HG03066 (cell line): ENCODE data around the gene FAM234B.

Experiments
- ATAC-seq: cut with Tn5 transposase; IDR thresholded peaks from one replicate; pipeline ENCODE4 v1.9.1; 2021; ENCODE audit warnings: low read depth; ENCODE audit not compliant: unreplicated experiment

Gene FAM234B, protein sequence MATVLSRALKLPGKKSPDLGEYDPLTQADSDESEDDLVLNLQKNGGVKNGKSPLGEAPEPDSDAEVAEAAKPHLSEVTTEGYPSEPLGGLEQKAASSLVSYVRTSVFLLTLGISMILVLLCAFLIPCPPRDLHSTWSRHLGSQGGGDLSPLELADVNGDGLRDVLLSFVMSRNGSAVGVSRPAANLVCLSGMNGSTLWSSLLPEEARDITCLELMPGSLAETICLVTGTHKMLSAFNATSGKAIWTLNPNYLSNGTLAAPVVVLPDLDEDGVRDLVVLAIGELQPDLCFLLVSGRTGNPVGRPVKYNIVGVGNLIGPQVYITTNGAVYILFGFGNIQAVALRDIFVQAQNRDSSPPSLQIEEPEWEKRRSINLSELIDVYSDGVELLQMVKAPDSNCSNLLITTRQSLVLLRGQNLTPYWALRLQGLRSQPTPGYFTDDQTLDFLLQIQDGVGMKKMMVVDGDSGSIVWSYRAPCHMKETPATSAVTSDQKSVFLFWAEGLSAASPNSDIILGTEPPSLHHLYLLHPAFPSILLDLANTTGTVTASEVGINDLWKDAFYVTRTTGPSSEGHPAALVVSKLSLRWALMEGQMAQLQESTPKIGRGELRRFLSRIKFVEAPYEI

DNA sequence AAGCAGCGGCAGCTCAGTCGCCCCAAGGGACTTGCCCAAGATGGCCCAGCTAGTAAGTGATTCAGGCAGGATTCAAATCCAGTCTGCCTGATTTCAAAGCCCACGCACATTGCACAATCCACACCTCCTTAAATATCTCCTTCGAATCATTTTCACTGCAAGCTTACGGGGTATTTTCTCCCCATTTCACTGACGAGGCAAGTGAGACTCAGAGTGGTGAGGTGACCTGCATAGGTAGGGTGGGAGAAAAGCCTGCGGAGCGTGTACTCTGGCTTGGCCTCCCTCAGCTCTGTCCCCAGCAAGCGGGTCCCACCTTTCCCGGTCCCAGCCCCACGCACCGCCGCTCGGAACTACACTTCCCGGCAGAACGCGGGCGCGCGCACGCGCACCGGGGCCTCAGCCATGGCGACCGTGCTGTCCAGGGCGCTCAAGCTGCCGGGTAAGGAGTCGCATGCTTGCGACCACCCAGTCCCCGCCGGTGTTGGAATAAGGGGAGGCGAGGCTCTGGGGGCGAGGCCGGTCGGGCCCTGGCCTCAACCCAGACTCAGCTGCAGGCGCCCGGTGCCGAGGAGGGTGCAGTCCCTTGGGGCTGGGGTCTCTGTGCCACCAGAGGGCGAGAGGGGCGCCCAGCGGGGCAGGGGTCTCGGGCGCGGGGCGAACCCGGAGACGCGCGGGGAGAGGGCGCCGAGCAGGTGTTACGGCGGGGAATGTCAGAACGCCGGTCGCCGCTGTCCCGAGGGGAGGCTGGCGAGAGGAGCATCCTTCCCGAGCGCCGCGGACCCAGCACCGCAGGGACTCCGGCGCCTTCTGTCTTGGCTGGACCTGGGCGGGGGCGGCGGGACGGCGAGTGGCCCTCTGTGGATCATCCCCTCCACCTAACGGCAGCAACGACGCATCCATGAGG is at the start of gene FAM234B:
Gene FAM234B (plus strand): TSS at position 380 of the 904 bp plus-strand sequence. CDS start 23 bp downstream, at position 403.
- peak; percentile 84 for ATAC-seq

DNA sequence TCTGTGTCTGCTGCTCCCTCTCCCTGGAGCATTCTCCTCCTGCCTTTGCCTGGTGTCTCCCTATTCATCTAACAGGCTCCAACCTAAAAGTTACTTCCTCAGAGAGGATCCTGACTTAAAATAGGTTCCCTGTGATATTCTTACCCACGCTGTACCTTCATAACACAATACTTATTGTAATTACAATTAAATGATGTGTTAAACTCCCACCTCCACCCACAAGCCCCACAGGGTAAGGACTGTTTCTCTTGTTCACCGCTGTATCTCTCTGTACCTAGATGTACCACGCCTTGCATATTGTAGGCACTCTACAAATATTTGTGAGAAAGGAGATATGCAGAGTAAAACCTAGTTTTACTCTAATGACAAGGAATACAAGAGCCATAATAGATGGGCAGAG is 49.1 kb upstream of the FAM234B start:
- no peak for ATAC-seq

DNA sequence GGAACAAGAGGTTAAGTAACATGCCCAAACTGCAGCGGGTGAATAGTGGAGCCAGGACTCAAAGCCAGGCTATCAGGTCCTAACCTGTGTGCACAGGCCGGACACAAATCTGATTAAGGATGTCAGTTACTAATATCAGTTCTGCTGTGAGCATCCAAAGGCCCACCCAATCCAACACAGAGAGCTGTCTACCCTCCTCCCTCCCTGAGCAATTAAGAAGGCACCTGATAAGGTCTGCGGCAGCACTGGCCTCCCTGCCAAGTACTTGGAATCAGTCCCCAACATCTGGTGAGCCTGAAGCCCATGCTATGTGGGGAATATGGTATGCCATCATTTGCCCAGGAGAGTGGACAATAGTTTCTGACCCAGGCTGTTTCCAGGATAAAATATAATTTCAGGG is 48.0 kb upstream of the FAM234B start:
- ATAC-seq: no peak

DNA sequence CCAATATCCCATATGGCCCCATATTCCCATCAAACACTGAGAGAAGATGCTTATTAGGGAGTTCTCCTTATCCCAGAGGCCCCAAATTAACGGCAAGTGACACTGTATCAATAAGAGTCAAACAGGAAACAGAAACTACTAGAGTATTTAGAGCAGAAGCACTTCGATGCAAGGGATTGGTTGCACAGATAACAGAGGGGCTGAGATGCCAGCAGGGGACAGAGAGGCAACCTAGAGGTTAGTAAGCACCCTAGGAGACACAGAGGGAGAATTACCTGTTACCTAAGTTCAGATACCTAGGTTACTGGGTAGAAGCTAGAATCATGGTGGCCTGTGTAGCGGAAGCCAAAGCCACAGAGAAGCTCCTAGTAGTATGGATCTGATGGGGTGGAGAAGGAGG is 47.0 kb upstream of the FAM234B start:
- ATAC-seq: no peak

DNA sequence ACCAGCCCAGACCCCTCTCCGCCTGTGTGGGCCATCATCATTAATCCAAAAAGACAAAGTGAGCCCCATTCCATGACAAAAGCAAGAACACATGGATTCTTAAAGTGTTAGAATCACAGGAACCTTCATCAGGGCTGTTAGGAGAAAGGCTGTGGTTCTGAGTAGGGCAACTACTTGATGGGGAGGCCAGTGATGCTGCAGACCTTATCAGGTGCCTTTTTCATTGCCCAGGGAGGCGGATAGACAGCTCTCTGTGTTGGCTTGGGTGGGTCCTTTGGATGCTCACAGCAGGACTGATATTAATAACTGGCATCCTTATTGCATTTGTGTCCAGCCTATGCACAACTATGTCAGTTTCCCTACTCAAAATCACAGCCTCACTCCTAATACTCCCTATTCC is 46.4 kb upstream of the FAM234B start:
- no peak for ATAC-seq

DNA sequence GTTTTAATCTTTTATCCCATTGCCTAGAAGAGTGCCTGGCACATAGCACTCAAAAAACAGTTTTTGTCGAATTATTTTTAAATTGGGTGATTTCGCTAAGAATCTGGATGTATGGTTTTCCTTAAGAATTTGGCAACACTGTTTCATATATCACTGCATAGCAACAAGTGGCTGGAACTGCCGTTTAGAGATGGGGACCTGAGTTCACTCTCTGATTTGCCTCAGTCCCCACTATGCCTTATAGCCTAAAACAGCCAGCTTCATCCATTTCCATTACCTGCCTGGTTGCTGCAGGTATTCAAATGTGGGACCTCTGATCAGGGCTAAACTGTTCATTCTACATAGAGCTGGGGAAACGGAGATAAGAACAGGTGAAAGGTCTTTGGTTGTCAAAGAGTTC is 45.9 kb upstream of the FAM234B start:
- no peak for ATAC-seq

DNA sequence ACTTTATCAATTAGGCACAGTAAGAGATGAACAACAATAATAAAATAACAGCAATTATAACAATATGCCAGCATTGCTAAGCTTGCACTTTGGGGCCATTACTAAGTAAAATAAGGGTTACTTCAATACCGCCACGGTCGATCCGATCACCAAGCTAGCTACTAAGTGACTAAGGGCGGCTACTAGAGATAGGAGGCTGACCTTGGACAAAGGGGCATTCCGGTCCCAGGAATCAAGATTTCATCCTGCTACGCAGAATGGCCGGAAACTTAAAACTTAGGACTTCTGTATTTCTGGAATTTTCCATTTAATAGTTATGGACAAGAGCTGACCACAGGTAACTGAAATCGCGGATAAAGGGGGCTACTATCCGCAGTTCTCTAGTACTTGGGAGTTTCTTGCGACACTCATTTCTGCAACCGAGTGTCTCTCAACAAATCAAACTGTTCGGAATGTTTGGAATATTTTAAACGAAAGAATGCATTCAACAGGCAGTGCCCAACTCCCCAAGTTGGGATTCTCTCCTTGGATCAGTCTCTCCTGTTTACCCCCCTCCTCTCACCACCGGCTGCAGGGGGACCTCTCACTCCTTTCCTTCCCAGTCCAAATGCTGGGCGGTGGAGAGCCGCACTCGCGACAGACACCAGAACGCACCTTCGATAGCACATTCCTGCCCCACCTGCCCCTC is 44.8 kb upstream of the FAM234B start:
- no peak for ATAC-seq

DNA sequence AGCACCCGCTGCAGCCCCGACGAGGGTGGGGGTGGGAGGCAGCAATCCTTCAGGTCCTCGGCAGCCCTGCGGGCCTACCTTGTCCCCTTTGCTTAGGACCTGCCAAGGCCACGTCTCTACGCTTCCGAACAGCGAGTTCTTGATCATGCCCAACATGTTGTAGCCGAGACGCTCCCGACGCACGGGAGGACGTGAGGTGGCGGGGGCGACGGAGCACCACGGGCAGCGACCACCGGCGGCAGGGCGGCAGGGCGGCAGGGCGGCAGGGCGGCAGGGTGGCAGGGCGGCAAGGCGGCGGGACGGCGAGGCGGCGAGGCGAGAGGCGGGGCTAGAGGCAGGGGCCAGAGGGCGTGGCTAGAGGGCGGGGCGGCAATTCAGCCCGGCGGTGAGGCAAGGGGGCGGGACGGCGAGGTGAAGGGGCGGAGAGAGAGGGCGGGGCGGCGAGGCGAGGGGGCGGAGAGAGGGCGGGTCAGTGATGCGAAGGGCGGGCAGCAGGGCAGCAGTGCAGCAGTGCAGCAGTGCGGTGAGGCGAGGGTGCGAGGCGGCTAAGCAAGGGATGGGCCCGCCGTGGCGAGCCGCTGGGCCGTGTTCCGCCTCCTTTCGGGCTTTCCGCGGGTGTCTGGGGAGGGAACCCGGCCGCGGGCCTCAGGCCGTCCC is 44.1 kb upstream of the FAM234B start, which contains the start of gene HEBP1:
Gene HEBP1 (minus strand): TSS at position 307 of the 657 bp plus-strand sequence. CDS start 151 bp downstream, at position 156.
- ATAC-seq: peak; percentile 86

DNA sequence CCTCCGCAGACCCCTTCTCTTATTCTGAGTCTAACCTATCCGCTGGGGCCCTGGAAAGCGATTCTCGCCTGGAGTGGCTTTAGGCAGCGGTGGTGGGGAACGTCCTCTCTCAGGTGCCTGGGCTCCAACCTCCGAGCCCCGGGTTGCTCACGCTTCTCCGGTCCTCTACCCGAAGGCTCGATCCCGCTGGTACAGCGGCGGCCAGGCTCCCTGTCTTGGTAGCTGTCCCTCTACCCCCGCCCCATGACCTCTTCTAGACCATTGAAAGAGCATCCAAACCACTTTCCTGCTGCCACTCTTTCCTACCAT is 43.6 kb upstream of the FAM234B start:
- peak; percentile 20 for ATAC-seq

DNA sequence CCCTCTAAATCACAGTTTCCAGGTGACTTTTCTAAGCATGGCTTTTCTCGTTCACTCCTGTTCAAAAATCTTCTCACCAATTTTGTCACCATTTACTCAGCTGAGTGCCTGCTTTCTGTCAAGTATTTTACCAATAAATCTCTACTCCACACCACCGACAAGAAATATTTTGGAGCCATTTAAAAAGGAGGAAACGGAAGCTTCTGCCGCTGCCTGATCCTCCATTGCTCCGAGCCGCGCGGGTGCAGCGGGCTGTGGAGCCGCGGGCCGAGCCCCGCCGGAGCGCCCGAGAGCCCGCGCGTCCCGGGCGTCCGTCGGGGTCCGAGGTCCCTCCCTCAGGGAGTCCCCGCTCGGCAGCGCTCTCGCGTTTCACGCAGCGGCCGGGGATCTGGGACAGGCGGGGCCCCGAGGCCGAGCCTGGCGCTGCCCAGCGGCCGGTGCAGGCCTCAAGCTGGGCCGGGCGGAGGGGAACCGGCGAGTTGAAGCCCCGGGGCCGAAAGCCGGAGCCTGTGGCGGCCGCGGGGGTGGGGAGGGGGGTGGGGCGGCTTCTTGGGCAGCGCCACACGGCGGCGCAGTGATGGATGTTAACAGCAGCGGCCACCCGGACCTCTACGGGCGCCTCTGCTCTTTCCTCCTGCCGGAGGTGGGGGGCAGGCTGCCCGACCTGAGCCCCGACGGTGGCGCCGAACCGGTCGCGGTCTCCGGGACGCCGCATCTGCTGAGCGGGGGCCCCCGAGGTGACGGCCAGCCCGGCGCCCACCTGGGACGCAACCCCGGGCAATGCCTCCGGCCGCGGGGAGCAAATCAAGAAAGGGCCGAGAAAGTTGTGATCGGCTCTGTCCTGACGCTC is 43.0 kb upstream of the FAM234B start:
- peak; percentile 14 for ATAC-seq

DNA sequence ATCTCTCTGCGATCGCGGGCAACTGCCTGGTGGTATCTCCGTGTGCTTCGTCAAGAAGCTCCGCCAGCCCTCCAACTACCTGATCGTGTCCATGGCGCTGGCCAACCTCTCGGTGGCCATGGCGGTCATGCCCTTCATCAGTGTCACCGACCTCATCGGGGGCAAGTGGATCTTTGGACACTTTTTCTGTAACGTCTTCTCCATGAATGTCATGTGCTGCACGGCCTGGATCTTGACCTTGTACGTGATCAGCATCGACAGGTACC is 42.5 kb upstream of the FAM234B start:
- ATAC-seq: no peak

DNA sequence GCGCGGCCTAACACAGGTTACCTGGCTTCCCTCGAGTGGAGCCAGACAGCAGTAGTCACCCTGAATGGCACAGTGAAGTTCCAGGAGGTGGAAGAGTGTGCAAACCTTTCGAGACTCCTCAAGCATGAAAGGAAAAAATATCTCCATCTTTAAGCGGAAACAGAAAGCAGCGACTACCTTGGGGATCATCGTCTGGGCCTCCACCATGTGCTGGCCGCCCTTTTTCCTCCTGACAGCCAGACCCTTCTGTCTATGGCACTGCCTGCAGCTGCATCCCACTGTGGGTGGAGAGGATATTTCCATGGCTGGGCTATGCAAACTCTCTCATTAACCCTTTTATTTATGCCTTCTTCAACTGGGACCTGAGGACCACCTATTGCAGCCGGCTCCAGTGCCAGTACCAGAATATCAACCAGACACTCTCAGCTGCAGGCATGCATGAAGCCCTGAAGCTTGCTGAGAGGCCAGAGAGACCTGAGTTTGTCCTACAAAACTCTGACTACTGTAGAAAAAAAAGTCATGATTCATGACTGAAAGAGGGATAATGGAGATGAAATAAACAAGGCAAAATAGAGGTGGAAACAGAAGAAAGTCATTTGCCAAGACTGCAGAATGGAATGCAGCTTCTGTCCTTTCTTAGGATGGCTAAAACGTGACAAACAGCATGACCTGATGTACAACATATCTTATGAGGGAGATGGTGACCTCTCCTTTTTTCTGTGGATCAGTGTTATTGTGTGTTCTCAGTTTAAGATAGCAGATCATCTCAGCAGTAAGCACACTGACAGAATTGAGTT is 41.7 kb upstream of the FAM234B start:
- no peak for ATAC-seq

DNA sequence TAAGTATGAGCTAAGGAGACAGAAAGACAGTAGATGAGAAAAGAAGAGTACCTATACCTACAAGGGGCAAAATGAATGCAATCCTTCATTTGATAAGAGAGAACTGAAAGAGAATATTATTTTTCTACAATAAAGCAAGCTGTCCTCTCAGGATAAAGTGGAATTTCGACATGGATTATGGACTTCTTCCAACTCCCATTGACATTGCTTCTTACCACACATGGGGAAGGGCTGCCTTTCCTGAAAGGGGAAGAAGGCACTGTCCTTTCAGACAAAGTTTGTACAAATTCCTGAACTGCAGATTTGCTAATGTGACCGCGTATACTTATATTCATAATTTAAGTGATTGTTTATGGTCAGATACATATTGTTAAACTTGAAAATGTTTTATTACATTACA is 39.8 kb upstream of the FAM234B start:
- no peak for ATAC-seq

DNA sequence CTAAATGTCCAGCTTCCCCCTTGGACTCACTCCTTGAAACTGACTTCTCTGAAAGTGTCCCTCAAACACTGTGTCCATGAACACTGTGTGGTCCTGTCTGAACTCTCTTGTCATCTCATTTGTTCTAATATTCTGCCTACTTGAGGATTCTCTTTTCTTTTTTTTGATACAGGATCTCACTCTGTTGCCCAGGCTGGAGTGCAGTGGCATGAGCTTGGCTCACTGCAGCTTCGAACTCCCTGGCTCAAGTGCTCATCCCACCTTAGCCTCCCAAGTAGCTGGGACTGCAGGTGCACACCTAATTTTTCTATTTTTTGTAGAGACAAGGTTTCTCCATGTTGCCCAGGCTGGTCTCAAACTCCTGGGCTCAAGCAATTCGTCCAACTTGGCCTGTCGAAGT is 39.2 kb upstream of the FAM234B start:
- ATAC-seq: no peak

DNA sequence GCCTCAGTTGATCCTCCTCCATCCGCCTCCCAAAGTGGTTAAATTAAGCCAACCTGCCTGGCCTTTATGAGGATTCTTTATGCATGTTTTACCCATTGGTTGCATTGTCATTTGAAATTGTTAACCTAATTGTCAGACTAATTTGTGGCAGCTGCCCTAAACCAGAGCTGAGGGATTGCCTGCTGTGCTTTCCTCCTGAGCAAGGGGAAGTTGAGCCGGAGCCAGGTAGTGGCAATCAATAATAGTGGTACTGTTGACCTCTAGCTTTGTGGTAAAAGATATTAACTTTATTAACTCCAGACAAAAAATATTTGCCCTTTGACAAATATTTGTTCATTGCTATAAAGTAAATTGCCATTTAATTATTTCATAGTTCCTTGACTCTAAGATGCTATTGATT is 38.5 kb upstream of the FAM234B start:
- ATAC-seq: no peak

DNA sequence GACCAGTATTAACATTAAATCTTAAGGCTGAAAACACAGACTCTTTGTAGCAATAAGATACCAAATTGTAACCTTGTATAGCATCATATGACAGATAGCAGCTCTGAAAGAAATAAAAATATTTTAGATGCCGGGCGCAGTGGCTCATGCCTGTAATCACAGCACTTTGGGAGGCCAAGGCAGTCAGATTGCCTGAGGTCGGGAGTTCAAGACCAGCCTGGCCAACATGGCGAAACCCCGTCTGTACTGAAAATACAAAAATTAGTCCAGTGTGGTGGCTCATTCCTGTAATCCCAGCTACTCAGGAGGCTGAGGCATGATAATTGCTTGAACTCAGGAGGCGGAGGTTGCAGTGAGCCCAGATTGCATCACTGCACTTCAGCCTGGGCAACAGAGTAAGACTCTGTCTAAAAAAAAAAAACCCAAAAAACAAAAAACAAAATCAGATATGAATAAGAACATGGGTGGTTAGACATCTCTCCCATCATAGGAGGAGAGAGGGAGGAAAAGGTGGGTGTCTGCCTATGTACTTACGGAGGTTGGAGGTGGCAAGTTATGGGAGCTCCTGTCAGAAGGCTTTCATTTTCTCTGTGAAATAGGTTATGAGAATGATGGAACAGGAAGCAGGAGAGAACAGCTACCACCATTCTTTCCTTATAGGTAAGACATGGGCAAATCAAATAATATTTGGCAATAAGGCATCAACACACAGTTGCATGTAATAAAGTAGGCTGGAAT is 36.5 kb upstream of the FAM234B start:
- ATAC-seq: no peak

DNA sequence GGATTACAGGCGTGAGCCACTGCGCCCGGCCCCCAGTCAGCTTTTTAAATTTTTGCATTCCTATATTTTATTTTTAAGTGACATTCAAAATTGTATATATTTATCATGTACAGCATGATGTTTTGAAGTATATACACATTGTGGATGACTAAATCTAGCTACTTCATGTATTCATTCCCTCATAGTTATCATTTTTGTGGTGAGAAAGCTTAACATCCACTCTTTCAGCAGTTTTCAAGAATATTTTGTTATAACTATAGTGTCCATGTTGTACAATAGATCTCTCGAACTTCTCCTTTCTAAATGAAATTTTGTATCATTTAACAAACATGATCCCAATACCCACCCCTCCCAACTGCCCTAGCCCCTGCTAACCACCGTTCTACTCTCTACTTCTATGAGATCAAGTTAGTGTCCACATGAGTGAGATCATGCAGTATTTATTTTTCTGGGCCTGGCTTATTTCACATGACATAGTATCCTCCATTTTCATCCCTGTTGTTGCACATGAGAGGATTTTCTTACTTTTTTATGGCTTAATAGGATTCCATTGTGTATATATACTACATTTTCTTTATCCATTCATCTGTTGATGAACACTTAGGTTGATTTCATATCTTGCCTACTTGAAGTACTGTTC is 35.3 kb upstream of the FAM234B start:
- ATAC-seq: no peak

DNA sequence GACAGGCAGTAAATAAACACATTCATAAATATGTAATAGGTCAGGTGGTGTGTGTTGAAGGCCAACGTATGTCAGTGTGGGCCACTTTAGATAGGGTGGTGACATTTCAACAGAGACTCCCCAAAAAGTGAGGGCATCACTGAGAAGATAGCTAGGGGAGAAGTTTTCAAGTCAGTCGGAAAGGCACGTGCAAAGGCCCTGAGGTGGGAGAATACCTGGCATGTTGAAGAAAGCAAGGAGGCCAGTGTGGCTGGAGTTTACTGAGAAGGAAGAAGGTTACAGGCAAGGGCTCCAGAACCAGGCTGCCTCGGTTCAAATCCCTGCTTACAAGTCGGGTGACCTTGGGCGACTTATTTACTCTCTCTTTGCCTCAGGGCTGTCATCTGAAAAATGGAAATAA is 33.1 kb upstream of the FAM234B start:
- no peak for ATAC-seq
